ENCODE data around the gene GET3.

GRCh38 chr19:12777217-12778016, 40.1 kb downstream of the GET3 start:
- TF ChIP-seq POLR2A (IDR thresholded peaks at IDR 0.05; ENCODE audit: low read depth, low read length) (no peak), POLR2AphosphoS5 (IDR thresholded peaks at IDR 0.05; ENCODE audit: low read depth, low read length) (no peak), TAF1 (IDR thresholded peaks at IDR 0.05; ENCODE audit: borderline replicate concordance, low read depth, low read length) (no peak)

Data from GM12892 (cell line).